ENCODE data around the gene LIF.
A peak's percentile ranks its signal among the peaks of the same experiment; 100 is the strongest.

LIF gene

DNA sequence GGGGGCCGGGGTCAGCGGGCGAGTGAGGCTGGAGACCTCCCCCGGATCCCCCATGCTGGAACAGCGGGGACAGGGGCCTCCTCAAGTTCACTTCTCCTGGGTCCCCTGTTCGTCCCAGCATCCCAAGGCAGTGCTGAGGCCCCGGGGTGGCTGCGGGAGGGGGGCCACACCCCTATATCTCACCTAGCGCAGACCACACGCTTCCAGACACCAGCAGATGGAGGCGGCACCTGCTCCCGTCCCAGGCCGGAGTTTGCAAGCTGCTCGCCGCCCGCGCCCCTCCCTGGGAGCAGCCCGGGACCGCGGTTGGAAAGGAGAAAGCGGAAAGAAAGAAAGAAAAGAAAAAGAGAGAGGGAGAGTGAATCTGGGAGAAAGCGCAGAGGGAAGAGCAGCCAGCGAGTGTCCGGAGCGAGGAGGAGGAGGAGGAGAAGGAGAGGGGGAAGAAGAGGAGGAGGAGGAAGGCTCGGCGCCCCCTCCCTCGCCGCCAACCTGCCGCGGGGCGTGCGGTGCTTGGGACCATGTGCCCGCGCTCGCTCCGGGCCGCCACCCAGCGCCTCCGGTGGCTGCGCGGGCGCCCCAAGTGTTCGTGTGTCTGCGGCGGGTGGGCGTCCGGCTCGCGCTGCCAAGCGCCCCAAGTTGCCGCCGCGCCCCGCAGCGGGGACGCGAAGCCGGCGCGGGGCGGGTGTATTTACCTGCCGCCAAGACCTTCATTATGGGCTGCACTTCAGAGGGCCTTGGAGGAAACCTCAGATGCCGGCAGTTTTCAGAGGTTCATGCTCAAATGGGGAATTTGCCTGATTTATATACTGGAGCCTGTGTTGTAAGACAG, at the start of gene LIF:
LIF (minus strand) TSS at position 775 of the 829 bp plus-strand sequence; CDS start at position 711, 64 bp downstream.
- peak within 1 kb of the TSS; percentile 78 for H3K4me3 ChIP-seq (ENCODE audit: low read depth, low read length)
- peak; percentile 83 for DNase-seq (ENCODE audit: low read depth)

GRCh38 chr22:30296324-30296723, 49.8 kb upstream of the LIF start:
- DNase-seq (ENCODE audit: low read depth): no peak
- TF ChIP-seq, protein P1, sequence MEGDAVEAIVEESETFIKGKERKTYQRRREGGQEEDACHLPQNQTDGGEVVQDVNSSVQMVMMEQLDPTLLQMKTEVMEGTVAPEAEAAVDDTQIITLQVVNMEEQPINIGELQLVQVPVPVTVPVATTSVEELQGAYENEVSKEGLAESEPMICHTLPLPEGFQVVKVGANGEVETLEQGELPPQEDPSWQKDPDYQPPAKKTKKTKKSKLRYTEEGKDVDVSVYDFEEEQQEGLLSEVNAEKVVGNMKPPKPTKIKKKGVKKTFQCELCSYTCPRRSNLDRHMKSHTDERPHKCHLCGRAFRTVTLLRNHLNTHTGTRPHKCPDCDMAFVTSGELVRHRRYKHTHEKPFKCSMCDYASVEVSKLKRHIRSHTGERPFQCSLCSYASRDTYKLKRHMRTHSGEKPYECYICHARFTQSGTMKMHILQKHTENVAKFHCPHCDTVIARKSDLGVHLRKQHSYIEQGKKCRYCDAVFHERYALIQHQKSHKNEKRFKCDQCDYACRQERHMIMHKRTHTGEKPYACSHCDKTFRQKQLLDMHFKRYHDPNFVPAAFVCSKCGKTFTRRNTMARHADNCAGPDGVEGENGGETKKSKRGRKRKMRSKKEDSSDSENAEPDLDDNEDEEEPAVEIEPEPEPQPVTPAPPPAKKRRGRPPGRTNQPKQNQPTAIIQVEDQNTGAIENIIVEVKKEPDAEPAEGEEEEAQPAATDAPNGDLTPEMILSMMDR (conservative IDR thresholded peaks at IDR 0.05; ENCODE audit: low read depth, low read length): no peak

More for the DNA sequence above, at the start of gene LIF:
- TF ChIP-seq, protein P1 (conservative IDR thresholded peaks at IDR 0.05; ENCODE audit: low read depth, low read length): no peak

DNA sequence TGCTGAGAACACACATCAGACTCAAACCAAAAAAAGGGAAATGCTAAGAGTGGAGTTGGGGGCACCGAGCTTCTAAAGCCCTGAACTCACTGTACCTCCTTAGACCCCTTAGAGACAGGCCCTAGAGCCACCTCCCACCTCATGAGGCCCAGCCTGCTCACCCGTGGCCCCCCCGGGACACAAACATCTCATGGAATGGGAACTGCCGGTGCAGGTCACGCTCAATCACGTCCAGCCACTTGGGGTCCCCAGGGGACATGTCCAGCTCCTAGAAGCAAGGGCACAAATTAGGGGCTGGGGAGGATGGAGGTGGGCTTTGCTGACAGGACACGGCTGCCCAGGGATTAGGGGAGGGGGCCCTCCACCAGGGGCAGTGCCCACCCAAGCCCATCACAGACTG, 49.0 kb upstream of the LIF start:
- H3K4me3 ChIP-seq (ENCODE audit: low read depth, low read length): no peak overlapping the region
- TF ChIP-seq, protein P1 (conservative IDR thresholded peaks at IDR 0.05; ENCODE audit: low read depth, low read length): no peak

More at GRCh38 chr22:30296324-30296723, 49.8 kb upstream of the LIF start:
- H3K4me3 ChIP-seq (ENCODE audit: low read depth, low read length): no peak overlapping the region

DNA sequence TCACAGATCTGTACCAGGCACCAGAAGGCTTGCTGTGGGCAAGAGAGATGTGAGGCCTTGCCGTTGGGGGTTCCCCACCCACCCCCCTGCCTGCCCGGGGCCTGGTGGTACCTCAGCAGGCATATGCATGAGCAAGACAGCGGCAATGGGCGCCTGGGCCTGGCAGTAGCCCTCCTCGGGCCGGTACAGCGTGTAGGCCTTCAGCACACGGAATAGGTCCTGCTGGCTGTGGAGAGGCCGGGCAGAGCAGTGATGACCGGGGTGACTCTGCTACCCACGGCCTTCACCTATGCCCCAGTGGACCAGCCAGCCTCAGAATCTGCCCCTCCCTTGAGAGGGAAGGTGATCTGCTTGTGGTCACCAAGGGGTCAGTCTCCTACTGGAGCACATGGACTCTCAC, 48.3 kb upstream of the LIF start:
- H3K4me3 ChIP-seq (ENCODE audit: low read depth, low read length): no peak overlapping the region
- TF ChIP-seq, protein P1 (conservative IDR thresholded peaks at IDR 0.05; ENCODE audit: low read depth, low read length): no peak
- DNase-seq (ENCODE audit: low read depth): no peak

More for the DNA sequence above, 49.0 kb upstream of the LIF start:
- no peak for DNase-seq (ENCODE audit: low read depth)

- DNase-seq (ENCODE audit: low read depth): no peak
- TF ChIP-seq, protein P1 (conservative IDR thresholded peaks at IDR 0.05; ENCODE audit: low read depth, low read length): no peak
- no peak overlapping the region for H3K4me3 ChIP-seq (ENCODE audit: low read depth, low read length)
Observed at GRCh38 chr22:30294066-30294465, 47.5 kb upstream of the LIF start.

GRCh38 chr22:30293026-30293425, 46.5 kb upstream of the LIF start:
- no peak overlapping the region for H3K4me3 ChIP-seq (ENCODE audit: low read depth, low read length)
- no peak for DNase-seq (ENCODE audit: low read depth)
- TF ChIP-seq, protein P1 (conservative IDR thresholded peaks at IDR 0.05; ENCODE audit: low read depth, low read length): no peak

Measured in choroid plexus epithelial cell (primary cell).